NCI-H1436 treated with DMSO at 0.1 percent for 48 hours (cell line): ENCODE measurements around the gene USB1.

Experiments
- DNase-seq: peaks from one replicate; lab custom pipeline; 2025; lab: John Stamatoyannopoulos, UW

Gene USB1

DNA sequence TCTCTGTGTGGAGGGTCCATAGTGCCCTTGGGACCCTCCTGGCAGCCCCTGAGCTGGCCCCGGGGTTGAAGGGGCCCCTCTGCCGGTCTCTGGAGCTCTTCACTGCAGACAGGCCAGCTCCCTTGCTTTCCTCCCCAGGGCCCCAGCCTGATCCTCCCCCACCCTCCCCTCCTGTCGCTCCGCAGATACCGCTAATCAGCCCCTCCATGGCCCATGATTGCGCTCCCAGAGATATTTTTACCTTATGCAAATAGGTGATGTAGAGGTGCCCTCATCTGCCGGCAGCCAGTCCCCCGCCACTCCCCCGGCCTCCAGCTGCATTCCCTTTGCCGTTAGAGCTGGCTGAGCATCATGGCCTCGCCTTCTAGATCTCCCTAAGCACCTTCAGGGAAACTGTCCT, 33.6 kb downstream of the USB1 start:
- no peak for DNase-seq

DNA sequence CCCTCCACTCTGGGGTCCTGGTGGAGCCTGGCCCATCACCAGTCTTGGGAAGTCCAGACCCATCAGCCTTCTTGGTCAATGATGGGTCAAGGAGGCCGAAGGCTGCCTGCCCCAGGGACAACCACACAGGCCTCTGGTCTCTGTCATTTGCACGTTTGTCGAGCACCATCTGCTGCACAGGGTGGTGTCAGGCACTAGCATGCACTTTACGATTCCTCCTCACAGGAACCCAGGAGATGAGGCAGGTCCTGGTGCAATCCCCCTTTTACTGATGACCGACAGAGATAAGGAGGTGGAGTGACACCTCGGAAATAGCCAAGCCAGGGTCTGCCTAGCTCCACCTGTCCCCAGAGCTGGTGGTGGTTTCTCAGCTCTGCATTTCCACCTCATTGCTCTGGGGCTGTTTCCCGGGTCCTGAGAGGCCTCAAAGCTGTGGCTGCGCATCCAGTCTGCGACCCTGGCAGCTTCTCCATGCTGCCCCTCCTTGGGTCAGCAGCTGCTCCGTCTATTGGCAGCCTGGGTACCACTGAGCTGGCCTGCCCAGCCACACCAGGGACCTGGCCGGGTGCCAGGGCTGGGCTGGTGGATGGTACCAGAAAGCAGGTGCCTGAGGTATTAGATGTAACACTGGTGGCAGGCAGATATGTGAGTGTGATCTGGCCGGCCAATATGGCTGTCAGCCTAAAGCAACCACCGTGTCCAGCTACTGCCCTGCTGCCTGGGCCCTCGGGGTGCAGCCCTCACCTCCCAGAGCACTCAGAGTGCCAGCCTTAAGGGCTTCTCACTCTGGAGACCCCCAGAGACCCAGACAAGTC, 34.4 kb downstream of the USB1 start:
- no peak for DNase-seq

DNA sequence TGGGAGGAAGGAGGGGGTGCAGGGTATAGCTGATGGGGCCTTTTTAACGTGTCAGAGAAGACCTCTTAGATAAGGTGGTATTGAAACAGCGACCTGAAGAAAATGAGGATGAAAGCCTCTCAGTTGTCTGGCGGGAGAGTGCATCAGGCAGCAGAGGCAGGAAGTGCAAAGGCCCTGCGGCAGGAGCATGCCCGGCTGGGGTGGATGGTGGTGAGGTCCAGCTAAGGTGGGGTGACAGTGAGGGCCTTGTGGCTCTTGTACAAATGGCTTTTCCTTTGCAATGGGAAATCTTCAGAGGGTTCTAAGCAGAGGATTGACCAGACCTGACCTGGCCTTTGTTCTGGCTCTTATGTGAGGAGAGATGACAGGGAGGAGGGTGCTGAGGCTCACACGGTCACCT, 35.7 kb downstream of the USB1 start:
- no peak for DNase-seq

DNA sequence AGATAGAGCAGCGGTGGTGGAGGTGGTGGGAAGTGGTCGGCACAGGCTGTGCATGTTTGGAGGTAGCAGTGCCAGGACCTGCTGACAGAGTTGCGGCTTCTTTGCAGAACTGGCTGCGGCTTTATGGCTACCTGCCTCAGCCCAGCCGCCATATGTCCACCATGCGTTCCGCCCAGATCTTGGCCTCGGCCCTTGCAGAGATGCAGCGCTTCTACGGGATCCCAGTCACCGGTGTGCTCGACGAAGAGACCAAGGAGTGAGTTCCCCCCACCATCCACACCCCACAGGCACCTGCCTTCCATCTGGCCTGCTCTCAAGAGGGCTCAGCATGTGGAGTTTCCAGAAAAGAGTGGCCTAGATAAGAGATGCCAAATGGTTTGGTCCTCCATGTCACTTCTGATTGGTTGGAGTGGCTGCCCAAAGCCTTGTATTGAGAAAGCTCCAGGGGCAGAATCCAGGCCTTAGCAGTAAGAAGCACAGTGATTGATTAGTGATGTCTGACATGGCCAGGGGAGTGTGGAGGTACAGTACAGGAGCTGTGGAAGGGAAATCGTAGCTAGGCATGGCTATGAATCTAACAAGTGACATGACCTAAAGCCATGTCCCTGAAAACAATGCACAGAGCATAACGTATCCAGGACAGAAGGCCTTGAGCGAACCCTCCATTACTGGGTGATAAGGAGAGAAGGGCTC, 36.3 kb downstream of the USB1 start:
- DNase-seq = no peak

DNA sequence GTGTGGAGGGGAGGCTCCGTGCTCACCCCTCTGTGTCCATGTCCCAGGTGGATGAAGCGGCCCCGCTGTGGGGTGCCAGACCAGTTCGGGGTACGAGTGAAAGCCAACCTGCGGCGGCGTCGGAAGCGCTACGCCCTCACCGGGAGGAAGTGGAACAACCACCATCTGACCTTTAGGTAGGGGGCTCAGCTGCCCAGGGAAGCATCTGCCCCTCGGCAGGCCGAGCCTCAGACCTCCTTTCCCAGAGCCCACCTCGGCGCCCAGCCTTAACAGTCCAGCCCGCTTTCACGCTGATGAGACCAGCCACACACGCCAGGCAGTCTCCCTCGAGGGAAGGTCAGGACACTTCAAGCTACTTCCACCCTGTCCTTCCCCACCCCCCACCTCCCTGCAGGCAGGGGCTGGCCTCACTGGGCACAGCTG, 37.0 kb downstream of the USB1 start:
- no peak for DNase-seq

DNA sequence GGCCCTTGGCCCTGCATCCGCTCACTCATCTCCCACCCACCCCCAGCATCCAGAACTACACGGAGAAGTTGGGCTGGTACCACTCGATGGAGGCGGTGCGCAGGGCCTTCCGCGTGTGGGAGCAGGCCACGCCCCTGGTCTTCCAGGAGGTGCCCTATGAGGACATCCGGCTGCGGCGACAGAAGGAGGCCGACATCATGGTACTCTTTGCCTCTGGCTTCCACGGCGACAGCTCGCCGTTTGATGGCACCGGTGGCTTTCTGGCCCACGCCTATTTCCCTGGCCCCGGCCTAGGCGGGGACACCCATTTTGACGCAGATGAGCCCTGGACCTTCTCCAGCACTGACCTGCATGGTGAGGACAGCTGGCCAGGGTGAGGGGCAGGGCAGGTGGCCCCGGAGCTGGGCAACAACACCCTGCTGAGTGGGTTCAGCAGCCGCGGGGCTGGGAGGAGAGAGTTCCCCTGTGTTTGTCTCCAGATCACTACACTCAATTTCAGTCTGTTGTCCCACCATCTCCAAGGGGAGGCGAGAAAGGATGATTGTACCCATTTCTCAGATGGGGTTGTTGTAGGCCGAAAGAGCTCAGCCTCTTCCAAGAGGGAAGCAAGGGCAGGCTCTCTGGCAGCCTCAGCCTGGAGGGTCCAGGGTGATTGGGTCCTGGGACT, 38.8 kb downstream of the USB1 start:
- DNase-seq = no peak

DNA sequence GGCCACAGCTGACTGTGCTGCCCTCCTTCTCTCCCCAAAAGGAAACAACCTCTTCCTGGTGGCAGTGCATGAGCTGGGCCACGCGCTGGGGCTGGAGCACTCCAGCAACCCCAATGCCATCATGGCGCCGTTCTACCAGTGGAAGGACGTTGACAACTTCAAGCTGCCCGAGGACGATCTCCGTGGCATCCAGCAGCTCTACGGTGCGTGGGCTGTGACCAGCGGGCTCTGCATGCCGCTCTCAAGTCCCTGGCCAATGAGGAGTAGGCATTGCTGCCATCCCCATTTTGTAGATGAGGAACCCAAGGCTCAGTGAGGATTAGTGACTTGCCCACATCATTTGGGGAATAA, 39.3 kb downstream of the USB1 start:
- DNase-seq = no peak

DNA sequence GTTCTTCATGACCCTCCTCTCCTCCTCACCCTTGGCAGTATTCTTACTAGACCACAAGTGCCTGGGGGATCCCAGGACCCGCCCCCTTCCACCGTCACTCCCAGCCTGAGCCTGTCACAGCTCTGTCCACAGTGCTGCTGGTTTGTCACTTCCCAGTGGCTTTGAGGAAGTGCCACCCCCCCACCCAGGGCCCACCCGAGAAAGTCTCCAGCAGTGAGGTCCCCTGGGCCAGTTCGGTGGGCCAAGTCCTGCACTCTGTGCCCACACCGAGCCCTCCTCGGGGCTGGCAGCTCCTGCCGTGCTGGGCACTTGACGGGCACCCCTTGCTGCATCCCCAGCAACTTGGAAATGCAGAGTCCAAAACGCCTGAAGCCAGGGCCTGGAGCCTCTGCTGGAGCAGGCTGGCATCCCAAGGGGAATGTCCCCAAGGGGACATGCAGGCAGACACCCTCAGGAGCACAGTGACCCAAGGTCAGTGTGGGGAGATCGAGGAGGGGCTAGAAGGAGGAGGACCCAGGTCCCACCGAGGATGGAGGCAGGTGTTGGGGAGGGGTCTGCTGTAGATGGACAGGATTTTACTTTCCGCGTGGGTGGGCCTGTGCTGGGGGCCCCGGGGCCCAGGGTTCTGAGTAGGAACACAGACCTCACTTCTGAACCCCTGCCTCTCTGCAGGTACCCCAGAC, 39.9 kb downstream of the USB1 start:
- DNase-seq = no peak

DNA sequence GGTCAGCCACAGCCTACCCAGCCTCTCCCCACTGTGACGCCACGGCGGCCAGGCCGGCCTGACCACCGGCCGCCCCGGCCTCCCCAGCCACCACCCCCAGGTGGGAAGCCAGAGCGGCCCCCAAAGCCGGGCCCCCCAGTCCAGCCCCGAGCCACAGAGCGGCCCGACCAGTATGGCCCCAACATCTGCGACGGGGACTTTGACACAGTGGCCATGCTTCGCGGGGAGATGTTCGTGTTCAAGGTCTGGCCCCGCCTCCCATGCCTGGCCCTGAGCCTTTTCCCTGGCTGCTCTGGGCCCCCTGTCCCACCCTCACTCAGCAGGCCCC, 40.4 kb downstream of the USB1 start:
- DNase-seq = no peak

DNA sequence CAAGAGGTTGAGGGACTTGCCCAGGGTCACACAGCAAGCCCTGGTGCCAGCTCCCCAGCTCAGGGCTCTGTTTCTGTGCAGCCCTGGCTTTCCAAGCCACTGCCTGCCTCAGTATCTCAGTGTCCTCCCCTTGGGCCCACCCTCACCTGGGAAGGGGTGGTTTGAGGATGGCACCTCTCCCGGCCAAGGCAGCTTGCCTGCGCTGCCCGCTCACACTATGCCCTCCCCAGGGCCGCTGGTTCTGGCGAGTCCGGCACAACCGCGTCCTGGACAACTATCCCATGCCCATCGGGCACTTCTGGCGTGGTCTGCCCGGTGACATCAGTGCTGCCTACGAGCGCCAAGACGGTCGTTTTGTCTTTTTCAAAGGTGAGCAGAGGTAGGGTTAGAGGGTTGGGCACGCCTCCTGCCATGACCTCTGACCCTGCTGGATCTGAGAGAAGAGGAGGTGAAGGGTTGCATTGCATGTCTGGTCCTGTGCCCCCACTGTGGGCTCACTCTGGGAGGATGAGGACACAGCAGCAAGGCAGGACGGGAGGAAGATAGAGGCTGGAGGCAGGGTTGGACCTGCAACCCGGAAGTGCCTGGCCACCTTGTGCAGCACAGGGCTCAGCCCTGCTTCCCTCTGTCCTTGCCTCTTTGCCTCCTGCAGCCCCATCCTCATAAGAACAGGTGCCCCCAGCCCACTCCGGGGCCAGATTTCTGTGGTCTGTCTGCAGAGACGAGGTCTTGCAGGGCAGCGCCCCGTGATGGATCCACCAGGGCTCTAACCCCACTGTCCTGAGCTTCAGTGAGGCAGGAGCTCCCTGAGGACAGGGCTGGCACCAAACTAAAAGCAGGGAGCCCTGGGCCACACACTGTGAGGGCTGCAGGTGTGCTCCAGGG, 41.0 kb downstream of the USB1 start:
- DNase-seq = no peak

DNA sequence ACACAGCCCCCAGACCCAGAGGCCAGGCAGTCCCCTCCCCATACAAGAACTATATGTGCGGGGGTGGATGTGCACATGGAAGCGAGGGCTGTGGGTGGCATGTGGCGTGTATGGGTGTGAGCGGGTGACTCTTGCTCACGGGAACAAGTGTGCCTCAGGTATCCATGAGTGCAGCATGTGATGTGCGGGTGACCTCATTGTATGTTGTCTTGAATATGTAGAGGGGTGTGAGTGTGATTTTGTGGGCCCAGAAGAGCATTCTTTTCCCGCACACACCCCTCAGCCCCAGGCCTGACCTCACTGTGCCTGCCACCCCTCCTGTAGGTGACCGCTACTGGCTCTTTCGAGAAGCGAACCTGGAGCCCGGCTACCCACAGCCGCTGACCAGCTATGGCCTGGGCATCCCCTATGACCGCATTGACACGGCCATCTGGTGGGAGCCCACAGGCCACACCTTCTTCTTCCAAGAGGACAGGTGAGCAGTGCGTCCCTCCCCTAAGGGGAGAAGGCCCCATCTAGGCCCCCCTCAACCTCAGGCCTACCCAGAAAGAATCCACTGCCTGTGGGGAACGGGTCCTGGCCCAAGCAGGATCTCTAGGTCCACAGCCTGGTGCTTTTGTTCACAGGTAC, 41.8 kb downstream of the USB1 start:
- no peak for DNase-seq

DNA sequence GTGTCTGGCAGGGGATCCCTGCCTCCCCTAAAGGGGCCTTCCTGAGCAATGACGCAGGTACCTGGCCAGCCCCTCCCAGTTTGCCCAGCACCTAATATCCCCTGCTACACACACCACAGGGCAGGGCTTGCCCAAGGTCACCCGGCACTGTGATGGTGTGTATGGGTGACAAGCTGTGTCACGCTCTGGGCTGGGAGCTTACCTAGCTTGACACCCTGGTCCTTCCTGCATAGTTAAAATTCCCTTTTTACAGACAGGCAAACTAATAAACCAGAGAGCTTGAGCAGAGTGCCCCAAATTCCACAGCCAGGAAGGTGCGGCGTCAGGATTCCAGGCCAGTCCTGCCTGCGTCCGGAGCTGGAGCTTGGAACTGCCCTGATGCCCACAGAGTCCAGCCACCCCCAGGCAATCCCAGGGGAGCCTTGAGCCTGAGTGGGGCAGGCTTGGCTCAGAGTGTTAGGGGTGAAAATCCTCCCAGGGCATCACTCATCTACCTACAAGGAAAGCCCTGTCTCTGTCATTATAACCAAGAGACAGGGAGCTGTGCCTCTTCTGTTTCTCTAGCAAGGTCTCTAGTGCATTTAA, 42.5 kb downstream of the USB1 start:
- DNase-seq = no peak

DNA sequence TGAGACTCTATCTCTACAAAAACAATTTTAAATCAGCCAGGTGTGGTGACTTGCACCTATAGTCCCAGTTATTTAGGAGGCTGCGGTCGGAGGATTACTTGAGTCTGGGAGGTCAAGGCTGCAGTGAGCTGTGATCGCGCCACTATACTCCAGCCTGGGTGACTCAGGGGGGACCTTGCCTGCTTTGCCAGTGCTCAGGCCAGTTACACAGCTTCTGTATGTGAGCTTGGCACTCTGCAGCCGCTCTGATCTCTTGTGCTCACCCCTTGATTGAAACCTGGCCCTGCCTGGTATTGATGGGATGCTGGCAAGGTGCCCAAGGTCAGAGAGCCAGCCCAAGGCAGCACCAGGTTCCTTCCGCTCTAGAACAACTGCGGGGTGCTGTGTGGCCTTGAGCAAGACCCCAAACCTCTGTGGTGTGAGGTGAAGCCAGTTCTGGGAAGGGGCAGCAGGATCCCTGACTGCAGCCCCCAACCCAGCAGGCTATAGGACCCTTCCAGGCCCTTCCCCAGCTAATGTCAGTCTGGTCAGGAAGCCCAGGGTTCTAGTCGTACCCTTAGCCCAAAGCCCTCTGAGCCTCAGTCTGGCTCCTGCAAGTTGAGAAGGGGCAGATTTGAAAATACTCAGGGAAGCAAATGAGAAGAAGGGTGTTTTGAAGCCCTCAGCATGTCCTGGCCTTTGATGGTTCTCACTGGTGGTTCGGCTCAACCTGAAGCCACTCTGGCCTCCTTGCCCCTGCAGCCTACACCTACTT, 43.2 kb downstream of the USB1 start:
- DNase-seq = no peak

DNA sequence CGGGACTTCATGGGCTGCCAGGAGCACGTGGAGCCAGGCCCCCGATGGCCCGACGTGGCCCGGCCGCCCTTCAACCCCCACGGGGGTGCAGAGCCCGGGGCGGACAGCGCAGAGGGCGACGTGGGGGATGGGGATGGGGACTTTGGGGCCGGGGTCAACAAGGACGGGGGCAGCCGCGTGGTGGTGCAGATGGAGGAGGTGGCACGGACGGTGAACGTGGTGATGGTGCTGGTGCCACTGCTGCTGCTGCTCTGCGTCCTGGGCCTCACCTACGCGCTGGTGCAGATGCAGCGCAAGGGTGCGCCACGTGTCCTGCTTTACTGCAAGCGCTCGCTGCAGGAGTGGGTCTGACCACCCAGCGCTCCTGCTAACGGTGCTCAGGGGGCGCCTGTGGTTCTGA, 43.9 kb downstream of the USB1 start:
- no peak for DNase-seq

DNA sequence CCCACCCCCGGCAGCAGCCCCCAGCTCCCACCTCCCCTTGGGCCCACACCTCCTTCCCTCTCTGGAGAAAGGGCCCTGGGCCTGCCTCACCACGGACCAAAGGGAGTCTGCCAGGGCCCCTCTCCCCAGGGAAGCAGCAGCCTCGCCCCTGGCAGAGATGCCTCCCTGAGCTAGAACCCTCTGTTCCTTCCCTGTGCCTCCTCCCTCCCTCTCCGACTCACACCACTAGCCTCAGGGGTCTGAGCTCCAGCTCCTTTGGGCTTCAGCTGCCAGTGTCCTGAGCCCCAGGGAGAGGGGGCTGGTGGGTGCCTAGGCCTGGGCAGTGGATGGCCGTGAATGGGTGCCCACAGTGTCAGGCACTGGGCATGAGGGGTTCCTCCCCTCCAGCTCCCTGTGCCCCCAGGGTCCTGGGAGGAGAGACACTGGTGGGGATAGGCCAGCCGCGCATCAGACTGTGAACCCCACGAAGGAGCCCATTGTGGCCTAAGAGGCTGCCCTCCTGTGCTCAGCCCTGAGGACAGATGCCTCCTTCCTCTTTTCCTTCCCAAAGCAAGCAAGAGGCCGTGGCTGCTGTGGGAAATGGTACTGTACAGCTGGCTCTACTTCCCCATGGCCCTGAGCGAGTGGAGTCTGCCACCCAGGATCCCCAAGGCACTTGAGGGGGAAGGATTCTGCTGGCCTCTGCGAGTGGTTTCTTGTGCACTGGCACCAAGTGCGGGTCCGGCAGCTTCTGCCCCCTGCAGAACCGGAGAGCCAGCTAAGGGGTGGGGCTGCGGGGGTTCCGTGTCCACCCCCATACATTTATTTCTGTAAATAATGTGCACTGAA, 45.1 kb downstream of the USB1 start:
- DNase-seq = no peak

DNA sequence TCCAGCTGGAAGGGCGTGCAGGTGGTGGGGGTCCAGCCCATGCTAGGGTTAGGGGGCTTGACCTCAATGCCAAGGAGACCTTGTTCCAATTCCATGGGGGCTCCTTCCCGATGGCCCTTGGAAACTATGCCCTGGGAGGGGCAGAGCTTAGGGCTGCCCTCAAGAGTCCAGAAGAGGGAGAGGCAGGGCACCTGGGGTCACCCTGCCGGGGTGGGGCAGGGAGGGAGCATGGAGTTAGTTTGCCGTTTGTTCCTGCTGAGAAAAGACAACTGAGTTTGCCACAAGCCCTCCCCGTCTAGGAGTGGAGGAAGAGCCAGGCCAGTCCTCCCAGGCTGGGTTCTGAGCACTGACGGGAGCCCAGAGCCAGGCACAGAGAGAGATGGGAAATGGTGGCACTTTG, 45.7 kb downstream of the USB1 start:
- no peak for DNase-seq

DNA sequence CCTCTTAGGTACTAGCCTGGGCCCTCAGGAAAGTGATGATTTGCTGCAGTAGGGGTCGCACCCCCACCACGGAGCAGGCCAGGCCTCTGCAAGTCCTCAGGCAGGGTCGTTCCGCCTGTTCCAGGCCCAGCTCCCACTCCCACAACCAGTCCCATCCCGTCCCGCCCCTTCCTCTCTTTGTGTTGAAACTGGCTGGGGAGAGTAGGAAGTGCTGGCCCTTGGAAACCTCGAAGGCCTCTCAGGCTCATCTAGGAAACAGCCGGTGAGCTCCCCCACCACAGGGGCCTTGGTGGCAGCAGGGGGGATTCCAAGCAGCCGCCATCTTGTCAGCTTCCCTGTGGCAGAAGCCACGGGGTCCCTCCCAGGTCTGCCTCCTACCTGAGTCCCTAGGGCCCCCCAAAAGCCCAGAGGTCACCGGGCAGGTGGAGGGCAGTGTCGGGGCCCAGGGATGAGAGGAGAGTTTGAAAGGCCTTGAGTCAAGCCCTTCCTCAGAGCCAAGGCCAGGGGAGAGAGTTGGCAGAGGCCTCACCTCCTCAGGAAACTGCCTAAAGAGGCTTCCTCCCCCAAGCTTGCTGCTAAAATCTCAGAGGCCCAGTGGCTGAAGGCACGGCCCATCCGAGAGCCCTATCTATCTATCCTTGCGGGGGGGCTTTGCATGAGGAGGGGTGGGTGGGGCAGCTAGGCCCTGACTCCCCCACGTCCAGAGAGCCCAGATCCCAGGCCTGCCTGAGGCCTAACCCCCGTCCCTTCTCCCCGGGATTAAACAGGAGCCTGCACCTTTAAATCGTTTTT, 46.5 kb downstream of the USB1 start:
- DNase-seq = no peak

DNA sequence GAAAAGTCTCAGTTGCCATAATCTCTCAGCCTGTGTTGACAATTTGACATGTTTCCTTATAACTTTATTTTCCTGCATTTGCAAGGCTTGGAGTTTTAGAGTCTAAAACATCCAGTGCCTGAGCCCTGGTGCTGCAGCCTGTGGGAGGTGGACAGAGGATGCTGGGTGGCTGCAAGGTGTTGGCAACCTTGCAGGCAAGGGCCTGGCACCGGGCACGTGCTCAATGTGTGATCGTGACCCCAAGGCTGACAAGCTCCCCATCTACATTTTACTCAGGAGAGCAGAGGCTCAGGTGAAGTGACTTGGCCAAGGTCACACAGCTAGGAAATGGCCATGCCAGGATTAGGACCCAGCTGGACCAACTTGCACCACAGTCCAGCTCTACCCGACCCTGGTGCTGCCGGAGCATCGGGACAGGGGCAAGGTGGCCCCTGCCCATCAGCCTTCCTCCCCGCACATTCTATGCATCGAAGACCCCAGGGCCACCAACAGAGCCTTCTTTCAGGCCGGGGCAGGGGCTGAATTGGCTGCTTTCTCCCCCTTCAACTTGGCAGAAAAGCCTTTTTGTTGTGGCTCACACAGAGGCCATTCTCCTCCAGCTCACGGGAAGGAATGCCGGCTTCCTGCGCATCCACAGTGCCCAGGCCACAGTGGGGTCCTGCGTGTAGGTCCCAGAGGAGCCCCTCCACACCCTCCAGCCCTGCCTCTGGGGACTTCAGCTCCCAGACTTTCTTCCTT, 47.5 kb downstream of the USB1 start:
- DNase-seq = no peak
